GM21528 (cell line): ENCODE data around the gene NDUFS4.
"Not testable (repeated sequence)": the region's sequence is repeated elsewhere in the genome, so short reads cannot be mapped to it uniquely, and the experiment has no call there.

ENCODE experiments used
- ATAC-seq: cut with Tn5 transposase; IDR thresholded peaks from one replicate; pipeline ENCODE4 v1.9.1; 2021; ENCODE audit warnings: mild to moderate bottlenecking, moderate library complexity; ENCODE audit not compliant: unreplicated experiment, low FRiP score

The NDUFS4 gene

DNA sequence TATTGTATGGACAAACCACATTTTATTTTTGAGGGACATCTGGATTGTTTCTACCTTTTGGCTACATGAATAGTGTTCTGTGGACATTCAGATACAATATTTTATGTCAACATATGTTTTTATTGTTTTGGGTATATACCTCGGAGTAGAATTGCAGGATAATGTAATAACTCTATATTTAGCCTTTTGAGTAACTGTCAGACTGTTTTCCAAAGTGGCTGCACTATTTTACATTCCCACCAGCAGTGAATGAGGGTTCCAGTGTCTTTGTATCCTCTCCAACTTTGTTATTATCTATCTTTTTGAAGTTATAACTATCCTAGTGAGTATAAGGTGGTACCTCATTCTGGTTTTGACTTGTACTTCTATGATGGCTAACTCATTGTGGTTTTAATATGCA is 11.0 kb downstream of the NDUFS4 start:
- ATAC-seq = no peak

- no peak for ATAC-seq
Measured at GRCh38 chr5:53575101-53575500, 14.7 kb downstream of the NDUFS4 start.

DNA sequence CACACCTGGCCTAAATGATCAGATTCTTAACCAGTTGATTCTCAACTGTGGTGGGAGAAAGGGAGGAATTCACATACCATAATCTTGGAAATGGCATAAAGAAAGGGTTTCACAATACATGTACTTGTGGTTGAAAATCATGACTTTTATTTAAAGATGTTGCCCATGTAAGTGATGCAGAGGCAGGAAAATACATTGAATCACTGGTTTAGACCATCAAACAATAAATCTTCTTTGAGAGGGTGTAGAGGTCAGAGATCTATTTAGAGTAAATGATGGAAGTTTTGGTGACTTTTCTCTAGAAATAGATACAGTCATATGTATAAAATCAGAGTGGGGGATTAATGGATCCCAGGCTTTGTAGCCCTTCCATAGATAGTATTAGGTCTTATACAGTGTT is 15.4 kb downstream of the NDUFS4 start:
- no peak for ATAC-seq

- ATAC-seq = no peak
Measured at GRCh38 chr5:53576674-53577073, 16.2 kb downstream of the NDUFS4 start.

- ATAC-seq = no peak
Measured at GRCh38 chr5:53578854-53579253, 18.4 kb downstream of the NDUFS4 start.

- ATAC-seq = no peak
Measured at GRCh38 chr5:53580547-53580946, 20.1 kb downstream of the NDUFS4 start.

GRCh38 chr5:53582225-53582624 is 21.8 kb downstream of the NDUFS4 start:
- ATAC-seq = no peak

- no peak for ATAC-seq
Measured at GRCh38 chr5:53590759-53591158, 30.3 kb downstream of the NDUFS4 start.

DNA sequence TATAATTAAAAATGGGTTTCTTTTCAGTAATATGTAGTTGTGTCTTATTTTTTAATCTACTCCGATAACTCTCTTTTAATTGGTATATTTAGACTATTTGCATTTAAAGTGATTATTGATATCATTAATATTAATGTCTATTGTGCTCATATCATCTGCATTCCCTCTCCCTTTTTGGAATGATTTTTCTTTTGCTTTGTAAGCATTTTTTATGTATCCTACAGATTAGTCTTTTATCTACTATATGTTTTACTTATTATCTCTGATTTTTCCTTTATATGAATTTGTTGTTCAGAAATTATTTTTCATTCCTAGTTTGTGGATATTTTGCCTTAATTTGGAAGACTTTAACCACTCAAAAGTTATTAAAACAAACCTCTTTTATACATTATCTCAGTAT is 34.0 kb downstream of the NDUFS4 start:
- no peak for ATAC-seq

GRCh38 chr5:53597894-53598293 is 37.5 kb downstream of the NDUFS4 start:
- ATAC-seq = no peak

GRCh38 chr5:53601570-53601969 is 41.1 kb downstream of the NDUFS4 start:
- ATAC-seq = no peak

- ATAC-seq = no peak
Measured at GRCh38 chr5:53603009-53603687, 42.7 kb downstream of the NDUFS4 start.

DNA sequence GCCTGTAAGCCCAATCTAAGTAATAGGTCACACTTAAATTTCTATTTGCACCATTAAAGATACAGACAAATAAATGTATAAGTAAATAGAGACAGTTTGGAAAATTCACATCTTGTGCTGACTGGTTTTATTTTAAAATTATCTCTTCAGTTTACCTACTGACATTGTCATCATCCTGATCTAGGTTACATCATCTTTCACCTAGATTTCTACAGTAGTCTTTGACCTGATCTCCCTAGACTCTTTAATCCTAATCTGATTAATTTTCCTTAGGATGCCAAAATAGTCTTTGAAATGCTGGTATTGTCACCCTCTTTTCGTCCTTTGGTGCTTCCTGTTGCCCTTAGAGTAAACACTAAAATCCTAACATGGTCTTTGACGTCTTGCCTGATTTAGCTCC is 43.9 kb downstream of the NDUFS4 start:
- ATAC-seq = no peak

DNA sequence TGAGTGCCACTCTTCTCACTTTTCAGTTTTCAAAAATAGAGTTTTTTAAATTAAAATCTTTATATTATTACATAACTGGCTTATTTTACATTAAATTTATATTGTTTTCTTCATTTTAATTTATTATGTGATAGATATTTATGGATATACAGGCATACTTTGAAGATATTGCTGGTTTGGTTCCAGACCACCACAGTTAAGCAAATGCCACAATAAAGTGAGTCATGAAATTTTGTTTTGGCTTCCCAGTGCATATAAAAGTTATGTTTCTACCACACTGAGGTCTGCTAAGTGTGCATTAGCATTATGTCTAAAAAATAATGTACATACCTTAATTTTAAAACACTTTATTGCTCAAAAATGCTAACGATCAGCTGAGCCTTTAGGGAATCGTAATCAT is 47.4 kb downstream of the NDUFS4 start:
- ATAC-seq = no peak

GRCh38 chr5:53608897-53609296 is 48.5 kb downstream of the NDUFS4 start:
- not testable (repeated sequence) for ATAC-seq

GRCh38 chr5:53613061-53613460 is 52.6 kb downstream of the NDUFS4 start:
- no peak for ATAC-seq

- no peak for ATAC-seq
Measured at GRCh38 chr5:53613536-53613935, 53.1 kb downstream of the NDUFS4 start.

- no peak for ATAC-seq
Measured at GRCh38 chr5:53614376-53614885, 54.0 kb downstream of the NDUFS4 start.

DNA sequence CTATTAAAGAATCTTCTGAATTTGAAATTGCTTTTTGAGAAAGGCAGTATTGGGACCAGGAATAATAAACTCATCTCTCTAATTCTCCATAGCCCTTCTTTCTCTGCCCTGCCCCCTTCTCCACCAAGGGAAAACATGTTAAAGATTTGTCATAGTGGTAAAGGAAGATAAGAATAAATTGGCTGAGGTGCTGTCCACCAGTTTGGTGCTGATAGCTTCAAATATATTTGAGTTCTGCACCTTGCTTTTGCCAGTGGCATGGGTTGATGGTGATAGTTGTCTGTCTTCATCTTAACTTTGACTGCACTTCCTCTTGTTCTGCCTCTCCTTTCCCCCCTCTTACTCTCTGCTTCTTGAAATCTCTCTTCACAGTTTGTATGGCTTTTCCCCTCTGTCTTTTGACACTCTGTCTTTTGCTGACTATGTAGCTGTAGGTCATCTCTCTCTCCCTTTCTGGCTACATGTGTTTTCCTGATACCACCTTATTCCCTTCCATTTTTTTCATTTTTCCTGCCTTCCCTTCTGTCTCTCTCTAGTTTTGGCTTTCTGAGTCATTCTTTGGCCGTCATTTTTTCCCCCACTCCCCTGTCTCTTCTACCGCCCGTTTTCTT is 56.6 kb downstream of the NDUFS4 start:
- ATAC-seq = no peak

- ATAC-seq = no peak
Measured at GRCh38 chr5:53631251-53631650, 70.8 kb downstream of the NDUFS4 start.

DNA sequence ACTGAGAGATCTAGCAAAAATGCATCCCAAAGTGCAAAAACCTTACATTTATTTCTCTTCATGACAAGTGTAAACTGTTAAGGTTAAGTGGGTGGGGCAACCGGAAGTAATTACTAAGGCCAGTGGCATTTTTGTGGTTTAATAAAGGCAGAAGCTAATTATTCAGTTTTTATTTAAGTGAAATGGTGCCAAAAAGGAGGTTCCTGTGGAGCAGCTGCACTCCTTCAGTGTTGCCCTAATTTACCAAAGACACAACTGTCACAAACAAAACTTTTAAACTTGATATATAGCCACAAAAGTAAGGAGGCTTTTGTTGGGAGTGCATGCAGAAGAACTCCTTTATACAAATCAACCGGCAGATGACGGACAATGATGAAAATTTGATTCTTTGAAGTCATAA is 81.6 kb downstream of the NDUFS4 start:
- no peak for ATAC-seq

DNA sequence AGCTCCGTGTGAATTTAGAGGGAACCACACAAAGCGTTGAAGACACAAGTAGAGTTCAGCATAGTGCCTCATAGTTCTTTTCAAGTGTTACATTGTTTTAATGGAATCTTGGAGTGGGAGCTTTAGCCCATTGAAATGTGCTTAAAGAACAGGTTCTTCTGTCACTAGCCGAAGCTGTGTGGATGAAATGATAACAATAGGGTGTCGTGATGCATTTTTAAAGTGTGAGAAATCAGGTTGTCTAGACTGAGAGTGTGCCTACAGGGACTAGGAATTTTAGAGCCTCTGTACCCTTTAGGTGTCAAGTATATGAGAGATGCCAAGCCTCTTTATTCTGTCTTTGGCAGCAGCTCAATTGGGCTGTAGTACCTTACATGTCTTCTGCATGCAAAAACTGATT is 83.0 kb downstream of the NDUFS4 start:
- ATAC-seq = no peak
